ENCODE measurements around the gene ACOX1. TPM values are rescaled to one million over a fixed set of nuclear protein-coding genes. Genes with fewer than 3 reads are reported as not detected.
A peak's percentile ranks its signal among the peaks of the same experiment; 100 is the strongest.

ACOX1 gene
- total RNA-seq, 1 donor, result 79.9 TPM

GRCh38 chr17:76003915-76004314 lies 24.9 kb upstream of the ACOX1 start:
- DNase-seq (ENCODE audit: low read depth), result no peak
- TF ChIP-seq CTCF (IDR thresholded peaks at IDR 0.05; ENCODE audit: insufficient read depth, low read depth, low read length), result no peak
- H3K4me3 ChIP-seq (ENCODE audit: low read depth, low read length), result no peak overlapping the region

GRCh38 chr17:76002100-76002499 lies 23.1 kb upstream of the ACOX1 start:
- no peak overlapping the region for H3K4me3 ChIP-seq (ENCODE audit: low read depth, low read length)
- no peak for DNase-seq (ENCODE audit: low read depth)
- no peak for TF ChIP-seq CTCF (IDR thresholded peaks at IDR 0.05; ENCODE audit: insufficient read depth, low read depth, low read length)

- TF ChIP-seq CTCF (IDR thresholded peaks at IDR 0.05; ENCODE audit: insufficient read depth, low read depth, low read length), result no peak
- no peak within 1 kb of the TSS for H3K4me3 ChIP-seq (ENCODE audit: low read depth, low read length)
- DNase-seq (ENCODE audit: low read depth), result no peak
These were observed 22.0 kb upstream of the ACOX1 start, which contains the start of gene CDK3 for GRCh38 chr17:76000755-76001521. Gene CDK3, plus strand, starts transcription at chr17:76000855. Its CDS starts 571 bp downstream, at chr17:76001426.

GRCh38 chr17:76000016-76000754 lies 21.2 kb upstream of the ACOX1 start:
- no peak overlapping the region for H3K4me3 ChIP-seq (ENCODE audit: low read depth, low read length)
- peak; percentile 30 for DNase-seq (ENCODE audit: low read depth)
- peak; percentile 66 for TF ChIP-seq CTCF (IDR thresholded peaks at IDR 0.05; ENCODE audit: insufficient read depth, low read depth, low read length)

GRCh38 chr17:75998327-75998795 lies 19.4 kb upstream of the ACOX1 start:
- no peak overlapping the region for H3K4me3 ChIP-seq (ENCODE audit: low read depth, low read length)
- DNase-seq (ENCODE audit: low read depth), result no peak
- no peak for TF ChIP-seq CTCF (IDR thresholded peaks at IDR 0.05; ENCODE audit: insufficient read depth, low read depth, low read length)

GRCh38 chr17:75996665-75997590 lies 18.0 kb upstream of the ACOX1 start:
- no peak overlapping the region for H3K4me3 ChIP-seq (ENCODE audit: low read depth, low read length)
- peak; percentile 58 for DNase-seq (ENCODE audit: low read depth)

More at GRCh38 chr17:75996665-75997590, 18.0 kb upstream of the ACOX1 start:
- no peak for TF ChIP-seq CTCF (IDR thresholded peaks at IDR 0.05; ENCODE audit: insufficient read depth, low read depth, low read length)

Measured in fibroblast of villous mesenchyme (primary cell).